Bronchial epithelial cell (primary cell): ENCODE data around the gene TMEM170B. TPM values are rescaled to one million over a fixed set of nuclear protein-coding genes. Genes with fewer than 3 reads are reported as not detected.

ENCODE experiments used
- DNase-seq: peaks from one replicate; pipeline ENCODE4 v3.0.0-alpha.2; 2010; ENCODE audit warnings: low read depth
- FAIRE-seq: peaks from 2 replicates; lab custom pipeline; 2011; peaks lifted over from hg19 to GRCh38; lab: Jason Lieb, UNC
- H3K27me3 ChIP-seq: 2 replicates; pipeline ENCODE4 v1.5.1; 2011; ENCODE audit warnings: low read length; ENCODE audit not compliant: control insufficient read depth, insufficient read depth
- H3K36me3 ChIP-seq: 2 replicates; pipeline ENCODE4 v1.5.1; 2011; ENCODE audit warnings: low read length; ENCODE audit not compliant: control insufficient read depth, insufficient read depth
- H3K4me3 ChIP-seq: 2 replicates; pipeline ENCODE4 v1.5.1; 2011; ENCODE audit warnings: mild to moderate bottlenecking, low read depth, low read length, control low read depth
- CTCF ChIP-seq: IDR thresholded peaks from 2 replicates; pipeline ENCODE4 v1.5.1; 2011; ENCODE audit warnings: mild to moderate bottlenecking, moderate library complexity, low read length, control low read depth, inconsistent platforms; ENCODE audit not compliant: insufficient read depth, severe bottlenecking
- total RNA-seq: library from RNA; depleted of rRNA; stranded (reverse); fragments of >200 nt; gene quantifications from 2 replicates; pipeline ENCODE4 v1.2.1, GENCODE V29; 2014

The TMEM170B gene
- total RNA-seq, 1 donor from 2014 or later = under 0.01 TPM

- peak; percentile 65 for DNase-seq
- TF ChIP-seq CTCF = peak; percentile 55
- Histone ChIP-seq H3K36me3 (no peaks in the 10 kb centered on the region), H3K4me3 (no peak overlapping the region), H3K27me3 (no peaks in the 10 kb centered on the region)
- FAIRE-seq = no peak
These were observed 48.0 kb downstream of the TMEM170B start for GRCh38 chr6:11585426-11586016.

- FAIRE-seq (no peak), DNase-seq (no peak)
- no peak overlapping the region for H3K4me3 ChIP-seq
- no peak for TF ChIP-seq CTCF
- no peaks in the 10 kb centered on the region for H3K27me3 ChIP-seq
- H3K36me3 ChIP-seq = no peaks in the 10 kb centered on the region
These were observed 48.6 kb downstream of the TMEM170B start for GRCh38 chr6:11586117-11586516.

GRCh38 chr6:11586536-11586935 is 49.0 kb downstream of the TMEM170B start:
- Histone ChIP-seq H3K36me3 (no peaks in the 10 kb centered on the region), H3K4me3 (no peak overlapping the region), H3K27me3 (no peaks in the 10 kb centered on the region)
- DNase-seq (peak; percentile 62), FAIRE-seq (no peak)
- TF ChIP-seq CTCF = no peak

GRCh38 chr6:11589261-11589660 is 51.7 kb downstream of the TMEM170B start:
- Histone ChIP-seq H3K27me3 (no peaks in the 10 kb centered on the region), H3K4me3 (no peak overlapping the region), H3K36me3 (no peaks in the 10 kb centered on the region)
- DNase-seq (no peak), FAIRE-seq (no peak)
- no peak for TF ChIP-seq CTCF

GRCh38 chr6:11592294-11592906 is 54.9 kb downstream of the TMEM170B start:
- DNase-seq (no peak), FAIRE-seq (no peak)
- no peak for TF ChIP-seq CTCF
- Histone ChIP-seq H3K36me3 (no peaks in the 10 kb centered on the region), H3K4me3 (no peak overlapping the region), H3K27me3 (no peaks in the 10 kb centered on the region)
